IPS-15b (cell line): Measurements from ENCODE around the gene C4orf51.
A peak's percentile ranks its signal among the peaks of the same experiment; 100 is the strongest.
"Not testable (repeated sequence)": the region's sequence is repeated elsewhere in the genome, so short reads cannot be mapped to it uniquely, and the experiment has no call there.

ENCODE experiments used
- H3K27me3 ChIP-seq: one replicate; pipeline ENCODE4 v1.6.1; 2013; ENCODE audit warnings: low read length; ENCODE audit not compliant: control insufficient read depth, insufficient read depth
- H3K36me3 ChIP-seq: one replicate; pipeline ENCODE4 v1.6.1; 2013; ENCODE audit warnings: low read length; ENCODE audit not compliant: control insufficient read depth, insufficient read depth
- H3K4me1 ChIP-seq: one replicate; pipeline ENCODE4 v1.6.1; 2013; ENCODE audit warnings: mild to moderate bottlenecking, low read length; ENCODE audit not compliant: control insufficient read depth, insufficient read depth
- H3K4me3 ChIP-seq: one replicate; pipeline ENCODE4 v1.5.1; 2013; ENCODE audit warnings: low read depth, low read length
- H3K9ac ChIP-seq: one replicate; pipeline ENCODE4 v1.6.1; 2013; ENCODE audit warnings: low read depth, mild to moderate bottlenecking, low read length
- H3K9me3 ChIP-seq: one replicate; pipeline ENCODE4 v1.6.1; 2013; ENCODE audit warnings: mild to moderate bottlenecking, low read length; ENCODE audit not compliant: control insufficient read depth, insufficient read depth

Gene C4orf51

DNA sequence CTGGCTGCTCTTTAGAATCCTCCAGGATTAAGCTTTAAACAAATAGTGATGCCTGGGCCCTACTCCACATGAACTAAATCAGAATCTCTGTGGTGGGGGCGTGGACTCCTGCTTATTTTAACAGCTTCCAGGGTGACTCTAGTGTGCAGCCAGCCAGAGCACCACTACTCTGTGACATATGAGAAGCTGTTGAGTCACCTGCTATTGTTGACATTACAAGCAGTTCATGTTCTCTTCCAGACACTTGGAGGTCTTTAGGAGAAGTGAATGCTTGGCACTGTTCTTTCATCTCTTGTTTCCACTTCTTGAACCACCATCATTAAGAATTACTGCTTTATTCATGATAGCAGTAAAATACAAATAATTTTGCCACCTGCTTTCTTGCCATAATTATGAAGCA, 426 bp upstream of the C4orf51 start:
- Histone ChIP-seq H3K4me3 (no peak overlapping the region), H3K9ac (no peak overlapping the region), H3K27me3 (no peaks in the 10 kb centered on the region), H3K4me1 (no peaks in the 10 kb centered on the region), H3K36me3 (no peaks in the 10 kb centered on the region), H3K9me3 (no peaks in the 10 kb centered on the region)

DNA sequence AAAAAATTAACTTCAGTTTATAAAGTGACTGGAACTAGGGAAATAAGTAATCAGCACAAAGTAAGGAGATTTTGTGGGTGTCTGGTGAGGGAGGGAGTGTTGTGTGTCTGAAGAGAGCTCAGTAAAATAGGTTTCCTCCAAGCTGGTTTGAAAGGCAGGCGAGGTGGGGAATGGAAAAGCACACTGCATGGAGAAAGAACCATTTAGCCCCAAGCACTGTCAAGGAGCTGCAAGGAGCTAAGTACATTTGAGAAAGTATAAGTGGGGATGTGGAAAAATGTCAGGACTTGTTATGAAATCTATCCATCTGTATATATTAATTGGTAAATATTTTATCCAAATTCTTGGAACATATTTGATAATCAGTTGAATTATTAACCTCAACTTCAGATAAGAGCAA, 956 bp downstream of the C4orf51 start:
- no peaks in the 10 kb centered on the region for H3K4me1 ChIP-seq
- H3K9ac ChIP-seq, result no peak overlapping the region
- no peak overlapping the region for H3K4me3 ChIP-seq
- no peaks in the 10 kb centered on the region for H3K36me3 ChIP-seq
- no peaks in the 10 kb centered on the region for H3K27me3 ChIP-seq
- no peaks in the 10 kb centered on the region for H3K9me3 ChIP-seq

DNA sequence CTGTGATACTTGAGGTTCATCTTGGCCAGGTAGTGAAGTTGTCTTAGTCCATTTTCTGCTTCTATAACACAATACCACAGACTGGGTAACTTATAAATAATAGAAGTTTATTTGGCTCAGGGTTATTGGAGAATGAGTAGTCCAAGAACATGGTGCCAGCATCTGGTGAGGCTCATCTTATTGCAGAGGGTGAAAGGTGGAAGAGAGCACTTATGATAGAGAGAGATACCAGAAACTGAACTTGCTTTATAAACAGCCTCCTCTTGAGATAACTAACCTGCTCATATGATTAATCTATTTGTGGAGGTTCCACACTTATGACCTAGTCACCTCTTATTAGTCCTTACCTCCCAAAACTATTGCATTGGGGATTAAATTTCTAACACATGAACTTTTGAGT, 1.6 kb downstream of the C4orf51 start:
- Histone ChIP-seq H3K36me3 (no peaks in the 10 kb centered on the region), H3K27me3 (no peaks in the 10 kb centered on the region), H3K4me3 (no peak overlapping the region), H3K4me1 (no peaks in the 10 kb centered on the region), H3K9ac (no peak overlapping the region), H3K9me3 (no peaks in the 10 kb centered on the region)

DNA sequence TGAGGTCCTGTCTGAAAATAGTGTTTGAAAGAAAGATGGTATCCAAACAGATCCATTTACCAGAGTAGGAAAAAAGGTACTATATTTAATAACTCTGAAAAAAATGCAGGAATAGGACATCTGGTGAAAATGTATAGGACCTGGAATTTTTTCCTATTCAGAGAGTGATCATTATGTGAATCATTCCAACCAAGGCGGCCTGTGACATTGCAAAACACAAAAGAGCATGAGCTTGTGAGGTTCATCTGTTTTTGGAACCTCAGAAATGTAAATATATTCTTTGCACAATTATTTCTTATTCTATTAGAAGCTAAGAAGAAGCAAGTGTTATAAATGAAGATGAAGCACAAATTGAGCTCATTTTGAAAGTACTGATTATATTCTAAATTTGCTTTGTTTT, 2.0 kb downstream of the C4orf51 start:
- H3K4me3 ChIP-seq, result no peak overlapping the region
- no peaks in the 10 kb centered on the region for H3K9me3 ChIP-seq
- no peak overlapping the region for H3K9ac ChIP-seq
- no peaks in the 10 kb centered on the region for H3K27me3 ChIP-seq
- H3K36me3 ChIP-seq, result no peaks in the 10 kb centered on the region
- peaks cover 2% of the 10 kb centered on the region for H3K4me1 ChIP-seq

DNA sequence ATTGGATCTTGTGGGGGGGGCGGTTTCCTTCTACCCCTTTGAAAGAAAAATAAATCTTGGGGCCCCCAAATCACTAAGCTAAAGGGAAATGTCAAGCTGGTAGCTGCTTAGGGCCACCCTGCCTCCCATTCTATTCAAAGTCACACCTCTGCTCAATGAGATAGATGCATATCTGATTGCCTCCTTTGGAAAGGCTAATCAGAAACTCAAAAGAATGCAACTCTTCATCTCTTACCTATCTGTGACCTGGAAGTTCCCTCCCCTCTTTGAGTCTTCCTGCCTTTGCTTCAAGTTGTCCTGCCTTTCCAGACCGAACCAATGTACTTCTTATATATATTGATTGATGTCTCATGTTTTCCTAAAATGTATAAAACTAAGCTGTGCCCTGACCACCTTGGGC, 7.0 kb downstream of the C4orf51 start:
- no peak overlapping the region for H3K4me3 ChIP-seq
- no peaks in the 10 kb centered on the region for H3K9me3 ChIP-seq
- H3K27me3 ChIP-seq, result no peaks in the 10 kb centered on the region

DNA sequence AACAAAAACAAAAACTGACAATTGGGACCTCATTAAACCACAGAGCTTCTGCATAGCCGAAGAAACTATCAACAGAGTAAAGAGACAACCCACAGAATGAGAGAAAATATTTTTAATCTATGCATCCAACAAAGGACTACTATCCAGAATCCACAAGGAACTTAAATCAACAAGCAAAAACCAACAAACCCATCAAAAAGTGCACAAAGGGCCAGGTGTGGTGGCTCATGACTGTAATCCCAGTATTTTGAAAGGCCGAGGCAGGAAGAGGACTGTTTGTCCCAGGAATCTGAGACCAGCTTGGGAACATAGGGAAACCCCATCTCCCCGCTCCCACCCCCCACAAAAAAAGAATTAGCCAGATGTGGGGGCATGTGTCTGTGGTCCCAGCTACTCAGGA, 10.7 kb downstream of the C4orf51 start:
- Histone ChIP-seq H3K4me1 (peaks cover 9% of the 10 kb centered on the region), H3K9me3 (no peaks in the 10 kb centered on the region), H3K4me3 (no peak overlapping the region), H3K27me3 (no peaks in the 10 kb centered on the region), H3K9ac (no peak overlapping the region), H3K36me3 (no peaks in the 10 kb centered on the region)

More for the DNA sequence above, 7.0 kb downstream of the C4orf51 start:
- peaks cover 9% of the 10 kb centered on the region for H3K4me1 ChIP-seq
- no peak overlapping the region for H3K9ac ChIP-seq
- H3K36me3 ChIP-seq, result no peaks in the 10 kb centered on the region

DNA sequence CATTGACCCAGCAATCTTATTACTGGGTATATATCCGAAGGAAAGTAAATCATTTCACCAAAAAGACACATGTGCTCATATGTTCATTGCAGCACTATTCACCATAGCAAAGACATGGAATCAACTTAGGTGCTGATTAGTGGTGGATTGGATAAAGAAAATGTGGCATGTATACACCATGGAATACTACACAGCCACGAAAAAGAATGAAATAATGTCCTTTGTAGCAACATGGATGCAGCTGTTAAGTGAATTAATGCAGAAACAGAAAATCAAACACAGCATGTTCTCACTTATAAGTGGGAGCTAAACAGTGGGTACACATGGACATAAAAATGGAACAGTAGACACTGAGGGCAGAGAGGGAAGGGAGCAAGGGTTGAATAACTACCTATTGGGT, 11.5 kb downstream of the C4orf51 start:
- H3K4me1 ChIP-seq, H3K9me3 ChIP-seq, H3K4me3 ChIP-seq, H3K9ac ChIP-seq, H3K27me3 ChIP-seq, H3K36me3 ChIP-seq: not testable (repeated sequence)

DNA sequence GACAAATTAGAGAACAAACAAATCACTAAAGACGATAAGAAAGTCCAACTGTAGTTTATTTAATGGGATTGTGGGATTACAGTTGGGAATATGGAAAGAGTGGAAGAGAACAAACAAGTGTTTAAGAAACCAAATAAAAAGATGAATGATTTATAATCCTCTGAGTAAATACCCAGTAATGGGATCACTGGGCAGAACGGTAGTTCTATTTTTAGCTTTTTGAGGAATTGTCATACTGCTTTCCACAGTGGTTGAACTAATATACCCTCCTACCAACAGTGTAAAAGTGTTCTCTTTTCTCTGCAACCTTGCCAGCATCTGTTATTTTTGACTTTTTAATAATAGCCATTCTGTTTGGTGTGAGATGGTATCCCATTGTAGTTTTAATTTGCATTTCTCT, 15.0 kb downstream of the C4orf51 start:
- no peak overlapping the region for H3K9ac ChIP-seq
- no peak overlapping the region for H3K4me3 ChIP-seq
- H3K27me3 ChIP-seq, result no peaks in the 10 kb centered on the region
- no peaks in the 10 kb centered on the region for H3K4me1 ChIP-seq
- no peaks in the 10 kb centered on the region for H3K36me3 ChIP-seq
- H3K9me3 ChIP-seq, result no peaks in the 10 kb centered on the region

DNA sequence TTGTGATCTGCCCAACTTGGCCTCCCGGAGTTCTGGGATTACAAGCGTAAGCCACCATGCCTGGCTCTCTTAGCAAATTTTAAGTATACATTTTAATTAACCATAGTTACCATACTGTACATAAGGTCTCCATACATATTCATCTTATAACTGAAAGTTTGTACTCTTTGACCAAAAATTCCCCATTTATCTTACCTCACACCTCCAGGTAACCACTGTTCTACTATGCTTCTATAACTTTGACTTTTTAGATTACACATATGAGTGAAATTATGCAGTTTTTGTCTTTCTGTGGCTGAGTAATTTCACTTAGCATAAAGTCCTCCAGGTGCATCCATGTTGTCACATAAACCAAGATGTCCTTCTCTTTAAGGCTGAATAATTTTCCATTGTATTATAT, 17.4 kb downstream of the C4orf51 start:
- Histone ChIP-seq H3K4me1 (no peaks in the 10 kb centered on the region), H3K9ac (no peak overlapping the region), H3K36me3 (no peaks in the 10 kb centered on the region), H3K4me3 (no peak overlapping the region), H3K27me3 (no peaks in the 10 kb centered on the region), H3K9me3 (no peaks in the 10 kb centered on the region)

DNA sequence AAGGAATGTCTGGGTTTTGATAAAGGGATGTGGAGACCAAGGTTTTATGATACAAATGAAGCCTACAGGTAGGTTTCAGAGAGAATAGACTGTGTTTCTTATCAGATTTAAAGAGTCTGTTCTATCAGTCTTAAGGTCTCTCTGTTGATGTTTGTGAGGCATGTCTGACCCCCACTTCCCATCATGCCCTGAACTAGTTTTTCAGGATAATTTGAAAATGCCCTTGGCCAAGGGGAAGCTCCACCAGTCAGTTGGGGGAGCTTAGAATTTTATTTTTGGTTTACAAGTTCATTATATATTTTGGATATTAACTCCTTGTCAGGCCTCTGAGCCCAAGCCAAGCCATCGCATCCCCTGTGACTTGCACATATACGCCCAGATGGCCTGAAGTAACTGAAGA, 18.6 kb downstream of the C4orf51 start:
- H3K36me3 ChIP-seq, result no peaks in the 10 kb centered on the region
- H3K4me1 ChIP-seq, result peaks cover 1% of the 10 kb centered on the region
- H3K4me3 ChIP-seq, result peak overlapping the region; percentile 19
- no peaks in the 10 kb centered on the region for H3K27me3 ChIP-seq
- H3K9me3 ChIP-seq, result no peaks in the 10 kb centered on the region
- no peak overlapping the region for H3K9ac ChIP-seq

DNA sequence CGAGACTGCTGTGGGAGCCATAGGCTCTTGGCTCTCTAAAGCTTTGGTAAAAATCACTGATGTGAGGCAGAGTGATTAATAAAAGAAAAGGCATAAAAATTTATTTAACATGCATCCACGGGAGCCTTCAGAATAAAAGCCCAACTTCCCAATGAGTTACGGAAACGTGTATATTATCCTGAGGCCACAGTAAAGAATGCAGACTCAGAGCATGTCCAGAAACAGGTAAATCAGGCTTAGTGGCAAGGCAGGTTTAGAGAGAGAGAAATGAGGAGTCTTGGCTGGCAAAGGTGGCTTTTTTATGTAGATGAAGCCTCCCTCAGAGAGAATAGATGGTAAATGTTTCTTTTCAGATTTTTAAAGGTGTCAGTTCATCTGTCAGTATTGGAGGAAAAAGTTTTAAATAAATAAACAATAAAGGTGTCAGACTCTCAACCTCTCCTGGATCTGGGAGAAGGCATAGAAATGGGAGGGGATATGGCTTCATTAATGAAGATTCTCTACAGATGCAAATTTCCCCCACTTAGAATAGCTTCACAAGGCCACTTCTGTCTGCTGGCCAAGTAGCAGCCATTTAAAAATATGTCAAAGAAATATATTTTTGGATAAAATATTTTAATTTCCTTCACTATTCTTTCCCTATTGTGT, 24.0 kb downstream of the C4orf51 start:
- H3K4me3 ChIP-seq, result peak overlapping the region; percentile 46
- H3K9ac ChIP-seq, result peak overlapping the region; percentile 17
- H3K36me3 ChIP-seq, result peaks cover 11% of the 10 kb centered on the region
- peaks cover 21% of the 10 kb centered on the region for H3K4me1 ChIP-seq
- H3K27me3 ChIP-seq, result no peaks in the 10 kb centered on the region
- H3K9me3 ChIP-seq, result no peaks in the 10 kb centered on the region

DNA sequence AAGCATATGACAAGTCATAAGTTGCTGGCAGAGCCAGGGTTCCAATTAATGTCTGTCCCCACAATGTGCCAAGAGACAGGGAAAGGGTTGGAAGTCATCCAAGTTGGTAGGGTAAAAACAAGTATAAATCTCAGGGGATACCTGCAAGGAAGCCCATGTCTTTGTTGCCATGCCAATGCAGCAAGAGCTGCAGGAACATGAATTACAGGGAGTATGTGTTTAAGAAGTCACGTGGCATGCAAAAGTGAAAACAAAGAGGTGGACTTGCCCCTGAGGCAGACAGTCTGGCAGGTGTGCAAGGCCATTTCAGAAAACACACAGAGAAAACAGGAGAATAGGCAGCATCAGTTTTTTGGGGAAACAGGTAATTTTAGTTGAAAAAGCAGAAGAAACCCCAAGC, 29.4 kb downstream of the C4orf51 start:
- peaks cover 14% of the 10 kb centered on the region for H3K4me1 ChIP-seq
- H3K27me3 ChIP-seq, result no peaks in the 10 kb centered on the region
- H3K9ac ChIP-seq, result no peak overlapping the region
- H3K4me3 ChIP-seq, result no peak overlapping the region
- no peaks in the 10 kb centered on the region for H3K9me3 ChIP-seq
- peaks cover 11% of the 10 kb centered on the region for H3K36me3 ChIP-seq
